NCI-H2196 treated with DMSO at 0.1 percent for 48 hours (cell line): ENCODE measurements around the gene GATA2.
A peak's percentile ranks its signal among the peaks of the same experiment; 100 is the strongest.

Experiments used
- DNase-seq: peaks from one replicate; lab custom pipeline; 2025; ENCODE audit not compliant: unreplicated experiment; lab: John Stamatoyannopoulos, UW

Gene GATA2

GRCh38 chr3:128492671-128493569 lies at the start of gene GATA2:
GATA2 (minus strand) TSS chr3:128493201; CDS start chr3:128487031, 6,170 bp downstream.
- no peak for DNase-seq

GRCh38 chr3:128541246-128541645 lies 48.2 kb upstream of the GATA2 start:
- DNase-seq: no peak

- DNase-seq: no peak
These were observed 46.4 kb upstream of the GATA2 start for GRCh38 chr3:128539376-128539775.

- DNase-seq: peak; percentile 64
These were observed 44.2 kb upstream of the GATA2 start for GRCh38 chr3:128537091-128537703.

- no peak for DNase-seq
These were observed 39.3 kb upstream of the GATA2 start for GRCh38 chr3:128532012-128532983.

- DNase-seq: no peak
These were observed 31.6 kb upstream of the GATA2 start for GRCh38 chr3:128524374-128525299.

- no peak for DNase-seq
These were observed 30.6 kb upstream of the GATA2 start for GRCh38 chr3:128523591-128523990.

GRCh38 chr3:128521715-128522114 lies 28.7 kb upstream of the GATA2 start:
- no peak for DNase-seq

- no peak for DNase-seq
These were observed 25.8 kb upstream of the GATA2 start for GRCh38 chr3:128518587-128519490.

- no peak for DNase-seq
These were observed 24.6 kb upstream of the GATA2 start for GRCh38 chr3:128517648-128518047.

GRCh38 chr3:128515967-128516366 lies 23.0 kb upstream of the GATA2 start:
- no peak for DNase-seq

GRCh38 chr3:128508852-128509251 lies 15.9 kb upstream of the GATA2 start:
- DNase-seq: no peak

- peak; percentile 58 for DNase-seq
These were observed 13.8 kb upstream of the GATA2 start for GRCh38 chr3:128506754-128507153.

- no peak for DNase-seq
These were observed 12.8 kb upstream of the GATA2 start for GRCh38 chr3:128505771-128506170.

- DNase-seq: no peak
These were observed 12.1 kb upstream of the GATA2 start for GRCh38 chr3:128504963-128505730.

- DNase-seq: no peak
These were observed 11.5 kb upstream of the GATA2 start for GRCh38 chr3:128504533-128504915.

GRCh38 chr3:128503751-128504532 lies 10.9 kb upstream of the GATA2 start:
- no peak for DNase-seq
